ENCODE results near the gene CDKN1A. TPM values are rescaled to one million over a fixed set of nuclear protein-coding genes. Genes with fewer than 3 reads are reported as not detected.
A peak's percentile ranks its signal among the peaks of the same experiment; 100 is the strongest.

The CDKN1A gene
- total and polyA plus RNA-seq, 10 of the 15 experiments (the other 5 are each of a cell fraction or from before 2014, with no cell fraction given): 25.2 to 637 (median 216) TPM

- Histone ChIP-seq H3K4me3 (no peak overlapping the region), H3K79me2 (ENCODE audit: control insufficient read depth, insufficient read depth, low read length) (no peaks in the 10 kb centered on the region), H3K4me1 (ENCODE audit: control insufficient read depth, insufficient read depth, low read length) (peaks cover 37% of the 10 kb centered on the region), H3K36me3 (ENCODE audit: control insufficient read depth in 2 of 2, insufficient read depth in 2 of 2, low read length in 1 of 2) (no peaks in the 10 kb centered on the region), H3K27ac (ENCODE audit: control insufficient read depth, insufficient read depth) (no peak overlapping the region), H3K9ac (ENCODE audit: control insufficient read depth, insufficient read depth, low read length) (no peak overlapping the region), H2AFZ (ENCODE audit: control insufficient read depth, low read depth, low read length) (no peak overlapping the region), H3K27me3 (replicated peaks in 1 of 2; ENCODE audit: control insufficient read depth in 2 of 2, insufficient read depth in 2 of 2, low read length in 1 of 2) (no peaks in the 10 kb centered on the region), H3K4me2 (ENCODE audit: control insufficient read depth, insufficient read depth) (no peak overlapping the region), H4K20me1 (ENCODE audit: control insufficient read depth, insufficient read depth) (no peaks in the 10 kb centered on the region), H3K9me3 (replicated peaks; ENCODE audit: control insufficient read depth, insufficient read depth, low read length) (no peaks in the 10 kb centered on the region)
- no peak for DNase-seq (ENCODE audit: low read depth, low spot score)
- 78% methylated on average over 3 of the region's 3 CpGs for WGBS (ENCODE audit: insufficient coverage, insufficient replicate concordance, low lambda C conversion rate, missing lambda C conversion rate)
- ChIA-PET RAD21 (ENCODE audit: unreplicated experiment) (interaction anchor here (0.9 to 5.1 kb wide), 2 partner anchors 17 to 30 kb away, joined by 3 to 29 read pairs; partner anchors contain the start of gene CDKN1A), POLR2A (interaction anchor here (0.6 to 11.8 kb wide), 4 partner anchors 18 to 44 kb away, joined by 3 to 104 read pairs (median 40); partner anchors contain the start of gene CDKN1A), SMC1A (ENCODE audit: uncharacterized antibody, unreplicated experiment) (interaction anchor here (0.8 to 16.7 kb wide), 2 partner anchors 11 to 21 kb away, joined by 3 to 240 read pairs; partner anchors contain the start of gene CDKN1A), CTCF (interaction anchor here (1.3 to 3.7 kb wide), 6 partner anchors 13 to 34 kb away, joined by 3 to 23 read pairs (median 6); no protein-coding TSS in a partner anchor)
- intact Hi-C loops (cut with micrococcal nuclease; ENCODE audit: unreplicated experiment): no loop called here
- no peak for ATAC-seq
- no TSS peak for BruUV-seq (replicated peaks)
- no peak for FAIRE-seq
- TF ChIP-seq NR2C2 (IDR thresholded peaks at IDR 0.05; ENCODE audit: borderline replicate concordance, control insufficient read depth, insufficient read length, low read depth): no peak
- TF ChIP-seq NFXL1 (IDR thresholded peaks at IDR 0.05; ENCODE audit: borderline replicate concordance): no peak
- TF ChIP-seq KLF5 (IDR thresholded peaks at IDR 0.05; ENCODE audit: partially characterized antibody): no peak
- TF ChIP-seq NFYB (IDR thresholded peaks at IDR 0.05; ENCODE audit: insufficient read depth, low read depth, low read length): no peak
- in situ Hi-C loops (cut with MboI): no loop called here
Measured at GRCh38 chr6:36649086-36649485, 29.4 kb upstream of the CDKN1A start.

DNA sequence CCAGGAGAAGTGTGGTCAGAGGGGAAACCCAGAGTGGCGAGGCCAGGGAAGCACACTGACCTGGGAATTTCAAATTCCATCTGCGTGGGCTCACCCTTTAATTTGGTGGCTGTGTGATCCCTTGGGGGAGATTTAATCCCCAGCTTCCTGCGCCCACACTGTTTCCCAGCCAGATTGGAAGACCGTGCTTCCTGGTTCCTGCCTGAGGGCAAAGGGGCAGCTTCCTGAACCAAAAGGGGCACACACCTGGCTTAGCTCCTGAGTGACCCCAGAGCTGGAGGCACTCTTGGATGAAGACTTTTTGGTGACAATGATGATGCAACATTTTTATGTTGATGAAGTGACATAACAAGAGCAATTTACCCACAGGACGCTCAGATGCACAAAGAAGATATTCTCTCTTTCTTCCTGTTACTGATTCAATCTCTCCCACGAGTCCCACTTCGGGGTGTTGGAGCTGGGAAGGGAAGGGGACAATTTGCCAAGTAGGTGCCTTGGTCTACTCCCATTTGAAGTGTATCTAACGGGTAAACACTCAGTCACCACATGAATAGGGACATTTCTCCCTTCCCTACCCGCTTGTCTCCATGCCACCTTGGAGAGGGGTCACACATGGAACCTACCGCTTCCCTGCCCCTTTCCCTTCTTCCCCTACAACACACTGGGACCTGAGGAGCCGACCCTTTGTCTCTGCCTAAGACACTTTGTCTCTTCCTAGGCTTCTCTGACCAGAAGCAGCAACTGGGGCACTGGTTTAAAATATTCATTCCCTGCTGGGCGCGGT is 28.6 kb upstream of the CDKN1A start:
- no TSS peak for BruUV-seq (replicated peaks)
- in situ Hi-C loops (cut with MboI) (no loop called here), intact Hi-C loops (cut with micrococcal nuclease; ENCODE audit: unreplicated experiment) (loop anchor here (2.0 kb wide), 1 partner anchor 21 kb away; no protein-coding TSS in a partner anchor)
- H3K79me2 ChIP-seq (ENCODE audit: control insufficient read depth, insufficient read depth, low read length): no peaks in the 10 kb centered on the region
- 42% methylated on average over 13 of the region's 13 CpGs for WGBS (ENCODE audit: insufficient coverage, insufficient replicate concordance, low lambda C conversion rate, missing lambda C conversion rate)
- ChIA-PET SMC1A (ENCODE audit: uncharacterized antibody, unreplicated experiment) (interaction anchor here (0.6 to 16.7 kb wide), 5 partner anchors 10 to 1758 kb away, joined by 3 to 240 read pairs (median 5); partner anchors contain the start of gene CDKN1A), RAD21 (ENCODE audit: unreplicated experiment) (interaction anchor here (0.9 to 5.1 kb wide), 7 partner anchors 13 to 109 kb away, joined by 3 to 45 read pairs (median 14); partner anchors contain the start of gene CDKN1A), CTCF (interaction anchor here (1.7 to 5.9 kb wide), 8 partner anchors 13 to 35 kb away, joined by 4 to 27 read pairs (median 10); no protein-coding TSS in a partner anchor), POLR2A (interaction anchor here (0.6 to 11.8 kb wide), 7 partner anchors 17 to 43 kb away, joined by 3 to 104 read pairs (median 4); partner anchors contain the start of gene CDKN1A)
- no peaks in the 10 kb centered on the region for H3K36me3 ChIP-seq (ENCODE audit: control insufficient read depth in 2 of 2, insufficient read depth in 2 of 2, low read length in 1 of 2)
- no peak for FAIRE-seq
- no peaks in the 10 kb centered on the region for H4K20me1 ChIP-seq (ENCODE audit: control insufficient read depth, insufficient read depth)
- no peaks in the 10 kb centered on the region for H3K27me3 ChIP-seq (replicated peaks in 1 of 2; ENCODE audit: control insufficient read depth in 2 of 2, insufficient read depth in 2 of 2, low read length in 1 of 2)
- ATAC-seq: no peak
- H3K4me1 ChIP-seq (ENCODE audit: control insufficient read depth, insufficient read depth, low read length): peaks cover 36% of the 10 kb centered on the region
- H3K9ac ChIP-seq (ENCODE audit: control insufficient read depth, insufficient read depth, low read length): no peak overlapping the region
- H3K4me3 ChIP-seq: no peak overlapping the region
- no peaks in the 10 kb centered on the region for H3K9me3 ChIP-seq (replicated peaks; ENCODE audit: control insufficient read depth, insufficient read depth, low read length)
- no peak overlapping the region for H3K4me2 ChIP-seq (ENCODE audit: control insufficient read depth, insufficient read depth)
- no peak for DNase-seq (ENCODE audit: low read depth, low spot score)
- H3K27ac ChIP-seq (ENCODE audit: control insufficient read depth, insufficient read depth): peak overlapping the region; percentile 52
- peak overlapping the region; percentile 21; the same call in 1 of the 2 replicates for H2AFZ ChIP-seq (ENCODE audit: control insufficient read depth, low read depth, low read length)
- TF ChIP-seq ETV6 (conservative IDR thresholded peaks at IDR 0.05 in 1 of 2, IDR thresholded peaks at IDR 0.05 in 1 of 2; ENCODE audit: borderline replicate concordance in 1 of 2, low read depth in 1 of 2): no peak
- TF ChIP-seq ZNF207 (IDR thresholded peaks at IDR 0.05; ENCODE audit: borderline replicate concordance): no peak
- peak; percentile 16 to 36; a peak in 2 of 4 replicates for TF ChIP-seq IKZF2 (IDR thresholded peaks at IDR 0.05)
- 0 out of 2 replicates have a peak, but pooled peaks have one; percentile 18 for TF ChIP-seq EED (IDR thresholded peaks at IDR 0.05; ENCODE audit: low read depth)
- no peak for TF ChIP-seq CHD1 (IDR thresholded peaks at IDR 0.05; ENCODE audit: low read depth, low read length)
- TF ChIP-seq BCL11A (IDR thresholded peaks at IDR 0.05; ENCODE audit: low read depth, low read length): no peak
- TF ChIP-seq CREM (IDR thresholded peaks at IDR 0.05; ENCODE audit: low read depth): no peak
- no peak for TF ChIP-seq RB1 (IDR thresholded peaks at IDR 0.05; ENCODE audit: borderline replicate concordance)
- TF ChIP-seq BACH1 (IDR thresholded peaks at IDR 0.05; ENCODE audit: borderline replicate concordance): no peak
- TF ChIP-seq CREB1 (IDR thresholded peaks at IDR 0.05; ENCODE audit: low read depth): no peak
- no peak for TF ChIP-seq CBX3 (IDR thresholded peaks at IDR 0.05; ENCODE audit: borderline replicate concordance, low read depth)
- TF ChIP-seq IKZF1 (conservative IDR thresholded peaks at IDR 0.05): peak; percentile 60; the same call in 1 of the 2 replicates
